ENCODE data around the gene FKBP15.
"Not testable (repeated sequence)": the region's sequence is repeated elsewhere in the genome, so short reads cannot be mapped to it uniquely, and the experiment has no call there.

Gene FKBP15

DNA sequence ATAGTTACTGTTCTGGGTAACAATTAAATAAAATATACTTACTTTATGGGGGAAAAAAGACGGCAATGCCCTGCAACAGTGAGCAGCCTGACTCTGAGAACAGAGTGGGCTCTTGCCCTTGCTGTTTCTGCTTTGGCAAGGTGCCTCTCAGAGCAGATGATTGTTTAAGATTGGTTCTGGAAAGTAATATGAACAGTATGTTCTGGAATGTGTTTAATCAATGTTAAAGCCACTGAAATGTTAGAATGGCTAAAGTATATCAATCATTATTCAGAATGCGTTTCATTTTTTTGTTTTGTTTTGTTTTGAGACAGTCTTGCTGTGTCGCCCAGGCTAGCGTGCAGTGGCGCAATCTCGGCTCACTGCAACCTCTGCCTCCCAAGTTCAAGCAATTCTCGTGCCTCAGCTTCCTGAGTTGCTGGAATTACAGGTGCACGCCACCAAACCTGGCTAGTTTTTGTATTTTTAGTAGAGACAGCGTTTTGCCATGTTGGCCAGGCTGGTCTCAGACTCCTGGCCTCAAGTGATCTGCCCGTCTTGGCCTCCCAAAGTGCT, 14.7 kb upstream of the FKBP15 start:
- DNase-seq, result not testable (repeated sequence)

DNA sequence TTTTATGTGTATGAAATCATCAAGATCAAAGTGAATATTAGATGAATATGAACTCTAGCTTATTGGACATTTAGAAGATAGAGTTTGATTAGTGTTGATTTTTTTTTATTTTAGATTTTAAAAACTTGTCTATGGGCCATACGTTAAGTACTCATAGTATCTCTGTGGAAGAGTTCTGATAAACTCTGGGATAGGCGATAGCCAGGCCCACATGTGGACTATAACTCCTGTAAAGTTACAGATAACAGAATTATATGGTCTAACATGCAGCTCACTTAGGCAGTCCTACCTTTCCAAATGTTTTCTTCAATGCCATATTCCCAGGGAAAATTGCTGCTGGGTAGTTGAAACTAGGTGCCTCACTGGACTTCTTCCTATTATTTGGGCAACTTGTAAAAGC, 10.6 kb upstream of the FKBP15 start:
- no peak for DNase-seq

DNA sequence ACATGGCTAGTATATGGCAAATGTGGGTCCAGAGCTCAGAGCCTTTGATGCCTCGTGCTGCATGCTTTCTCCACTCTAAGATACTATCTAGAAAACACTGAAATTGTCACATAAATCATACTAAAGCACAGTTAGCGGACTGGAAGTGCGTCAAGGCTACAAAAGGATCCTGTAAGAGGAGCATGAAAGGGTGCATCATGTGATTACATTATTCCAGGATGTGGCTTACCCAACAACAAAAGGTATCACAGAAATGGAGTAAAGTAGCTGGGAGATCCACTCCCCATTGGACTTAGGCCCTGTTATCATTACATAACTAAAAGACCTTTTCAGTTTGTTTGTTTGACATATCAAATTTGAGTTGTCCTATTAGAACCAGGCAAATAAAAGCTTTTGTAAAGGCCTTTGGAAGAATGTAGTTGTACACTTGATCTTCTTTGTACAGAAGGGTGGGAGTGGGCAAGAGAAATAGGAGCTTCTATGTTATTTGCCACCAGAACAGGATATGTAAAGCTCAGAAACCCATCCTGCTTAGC, 7.1 kb upstream of the FKBP15 start:
- DNase-seq, result no peak

DNA sequence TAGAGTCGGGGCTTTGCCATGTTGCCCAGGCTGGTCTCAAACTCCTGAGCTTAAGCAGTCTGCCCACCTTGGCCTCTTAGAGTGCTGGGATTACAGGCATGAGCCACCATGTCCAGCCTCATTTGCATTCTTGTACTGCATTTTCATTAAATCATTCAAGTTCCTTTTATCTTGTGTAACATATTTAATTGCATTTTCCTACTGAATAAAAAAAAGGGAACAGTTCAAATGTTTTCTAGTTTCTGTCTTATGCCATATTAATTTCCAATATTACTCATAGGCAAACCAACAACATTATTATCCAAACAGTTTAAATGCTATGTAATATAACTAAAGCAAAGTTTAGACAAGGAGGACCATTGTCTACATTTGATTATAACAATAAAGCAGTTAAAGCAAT, 6.4 kb upstream of the FKBP15 start:
- no peak for DNase-seq

DNA sequence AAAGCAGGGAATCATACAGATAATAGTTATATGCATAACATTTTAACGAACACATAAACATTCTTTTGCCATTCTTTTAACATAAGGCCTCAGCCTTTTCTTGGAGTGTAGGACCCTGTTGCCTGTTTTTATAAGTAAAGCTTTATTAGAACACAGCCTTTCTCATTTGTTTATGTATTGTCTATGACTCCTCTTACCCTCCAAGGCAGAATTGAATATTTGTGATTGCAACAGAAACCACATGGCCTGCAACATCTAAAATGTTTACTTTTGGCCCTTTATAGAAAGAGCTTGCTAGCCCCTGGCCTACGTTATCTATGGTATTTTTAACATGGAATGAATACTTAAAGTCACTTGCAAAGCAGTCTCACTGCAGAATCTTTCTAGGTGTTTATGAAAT, 2.9 kb upstream of the FKBP15 start:
- DNase-seq, result no peak

DNA sequence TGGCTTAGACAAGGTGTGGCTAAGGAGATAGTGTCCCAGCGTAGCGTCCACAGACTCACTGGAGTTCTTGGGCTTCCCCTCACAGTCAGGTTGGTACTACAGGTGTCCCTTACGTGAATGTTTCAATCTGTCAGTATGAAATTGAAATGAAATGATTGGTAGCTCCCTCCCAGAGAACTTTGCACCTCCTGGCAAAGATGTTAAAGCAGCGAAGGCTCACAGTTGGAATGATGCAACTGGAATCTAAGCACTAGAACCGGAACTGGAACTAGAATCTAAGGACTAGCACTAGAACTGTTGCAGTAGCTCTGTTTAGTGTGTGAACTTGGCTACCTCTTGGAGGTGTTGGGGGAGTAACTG, 1.4 kb upstream of the FKBP15 start:
- no peak for DNase-seq

DNA sequence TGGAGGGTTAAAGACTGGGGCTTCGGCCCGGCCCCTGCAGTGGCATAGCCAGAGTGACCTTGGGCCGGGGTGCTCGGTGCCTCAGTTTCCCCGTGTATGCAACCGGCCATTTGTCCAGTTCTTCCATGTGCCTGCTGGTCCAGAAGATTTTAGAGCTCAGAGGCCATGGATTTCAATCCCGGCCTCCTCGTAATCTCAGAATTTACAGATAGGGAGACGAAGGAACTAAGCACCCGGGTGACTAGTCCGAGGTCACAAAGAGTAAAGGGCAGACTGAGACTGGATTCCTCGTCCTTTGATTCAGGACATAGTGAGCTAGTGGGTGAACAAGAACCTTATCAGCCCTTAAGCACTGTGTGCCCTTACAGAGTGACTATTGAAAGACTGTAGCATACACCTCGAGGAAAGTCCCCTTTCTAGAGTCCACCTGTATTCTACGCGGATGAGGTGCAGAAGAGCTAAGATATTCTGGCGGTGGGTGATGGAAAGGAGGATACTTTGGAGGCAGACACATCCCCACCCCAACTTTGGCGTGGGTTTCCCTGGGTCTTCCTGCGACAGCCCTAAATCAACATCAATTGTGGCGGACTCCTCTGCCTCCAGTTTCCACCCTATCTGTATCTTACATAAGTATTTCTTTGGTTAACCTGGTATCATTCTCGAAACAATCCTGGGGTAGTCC, 864 bp upstream of the FKBP15 start:
- DNase-seq, result no peak

DNA sequence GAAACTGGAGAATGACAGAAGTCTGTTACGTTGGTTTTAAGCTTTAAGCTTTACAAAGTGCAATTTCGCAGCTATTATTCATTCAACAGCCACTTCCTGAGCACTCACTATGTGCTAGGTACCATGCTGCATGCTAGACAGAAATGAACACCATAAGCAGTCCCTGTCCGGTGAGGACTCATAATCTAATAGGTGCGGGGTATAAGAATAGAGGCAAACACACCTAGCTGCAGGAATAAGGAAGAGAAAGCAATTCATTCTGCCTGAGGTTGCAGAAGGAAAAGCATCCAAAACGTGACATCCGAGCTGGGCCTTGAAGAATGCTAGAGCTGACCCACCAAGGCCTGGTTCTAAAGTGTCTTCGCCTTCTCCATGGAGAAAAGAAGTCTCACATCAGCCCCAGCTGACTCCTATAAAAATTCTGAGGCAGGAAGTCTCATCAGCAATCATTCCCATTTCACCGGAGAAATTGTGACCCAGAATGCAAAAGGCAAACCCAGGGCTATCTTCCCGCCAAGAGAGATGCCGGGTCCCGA, 542 bp downstream of the FKBP15 start:
- peak; percentile 7 for DNase-seq

DNA sequence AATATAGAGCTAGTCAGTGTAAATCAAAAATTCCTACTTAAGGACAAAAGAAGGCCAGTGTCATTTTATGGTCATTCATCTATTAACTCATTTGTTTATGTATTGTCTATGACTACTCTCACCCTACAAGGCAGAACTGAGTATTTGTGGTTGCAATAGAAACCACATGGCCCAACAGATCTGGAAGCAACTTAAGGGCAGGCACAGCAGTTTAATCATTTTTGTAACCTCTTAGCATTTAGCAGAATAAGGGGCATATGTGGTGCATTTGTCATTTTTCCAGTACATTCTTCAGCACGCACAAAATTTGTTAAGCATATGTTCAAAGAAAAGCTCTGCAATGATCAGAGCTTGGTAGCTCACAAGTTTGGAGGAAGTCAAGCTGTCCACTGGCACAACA, 1.1 kb downstream of the FKBP15 start:
- DNase-seq, result peak; percentile 26

DNA sequence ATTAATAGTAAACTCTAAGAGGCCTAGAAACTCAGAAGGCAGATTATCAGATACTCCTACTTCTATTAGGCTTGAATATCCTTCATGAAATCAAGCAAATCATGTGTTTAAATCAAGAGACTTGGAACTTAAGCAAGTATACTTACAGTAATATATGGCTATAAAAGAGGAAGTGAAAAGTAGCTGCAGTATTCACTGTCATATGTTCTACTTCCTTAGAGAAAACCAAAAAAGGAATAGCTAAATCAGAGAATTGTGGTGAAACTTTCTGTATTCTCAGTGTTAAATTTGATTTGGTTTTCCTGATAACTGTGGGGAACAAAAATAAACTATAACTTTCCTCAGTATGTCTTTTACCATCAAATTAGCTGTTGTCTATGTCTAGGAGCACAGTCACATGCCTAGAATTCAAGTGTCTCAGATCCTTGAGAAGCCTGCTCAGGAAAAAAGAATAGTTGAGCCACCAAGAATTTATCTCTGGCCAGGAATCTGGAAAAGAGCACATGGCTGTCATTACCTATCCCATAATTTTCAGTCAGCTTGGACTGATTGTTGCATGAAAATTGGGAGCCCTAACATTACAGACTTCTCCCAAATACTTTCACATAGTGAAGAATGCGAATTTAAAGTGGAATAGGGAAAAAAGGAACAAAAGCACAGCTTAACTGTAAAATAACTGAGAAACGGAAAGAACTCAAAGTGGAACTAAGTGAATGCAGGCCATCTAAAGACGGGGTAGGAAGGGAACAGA, 1.7 kb downstream of the FKBP15 start:
- DNase-seq, result no peak

DNA sequence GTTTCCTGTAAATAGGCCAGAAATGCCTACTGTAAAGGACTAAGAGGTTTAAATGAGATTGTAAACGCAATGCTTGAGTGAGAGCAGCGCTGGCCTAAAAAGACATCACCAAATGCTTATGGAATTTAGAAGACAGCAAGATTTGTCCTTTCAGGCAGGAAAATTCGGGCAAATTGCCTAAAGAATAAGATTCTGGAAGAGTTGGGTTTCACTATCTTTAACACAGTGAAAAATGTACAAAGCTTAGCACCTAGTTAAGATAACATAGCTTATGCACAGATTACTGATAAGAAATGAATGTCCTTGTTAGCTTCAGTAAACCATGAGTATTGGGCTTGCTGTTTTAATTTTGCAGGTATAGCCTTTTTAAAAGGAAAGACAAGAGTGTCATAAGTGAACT, 4.7 kb downstream of the FKBP15 start:
- DNase-seq, result no peak

DNA sequence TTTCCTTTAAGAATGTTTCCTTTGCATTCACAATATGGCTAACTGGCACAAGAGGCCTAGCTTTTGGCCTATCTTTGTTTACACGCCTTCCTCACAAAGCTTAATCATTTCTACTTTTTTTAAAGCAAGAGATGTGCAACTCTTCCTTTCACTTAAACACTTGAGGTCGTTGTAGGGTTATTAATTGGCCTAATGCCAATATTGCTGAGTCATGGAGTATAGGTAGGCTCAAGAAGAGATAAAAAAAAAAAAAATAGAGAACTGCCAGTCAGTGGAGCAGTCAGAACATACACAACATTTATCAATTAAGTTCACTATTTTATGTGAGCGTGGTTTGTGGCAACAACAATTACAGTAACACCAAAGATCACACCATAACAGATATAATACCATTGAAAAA, 5.9 kb downstream of the FKBP15 start:
- DNase-seq, result no peak

DNA sequence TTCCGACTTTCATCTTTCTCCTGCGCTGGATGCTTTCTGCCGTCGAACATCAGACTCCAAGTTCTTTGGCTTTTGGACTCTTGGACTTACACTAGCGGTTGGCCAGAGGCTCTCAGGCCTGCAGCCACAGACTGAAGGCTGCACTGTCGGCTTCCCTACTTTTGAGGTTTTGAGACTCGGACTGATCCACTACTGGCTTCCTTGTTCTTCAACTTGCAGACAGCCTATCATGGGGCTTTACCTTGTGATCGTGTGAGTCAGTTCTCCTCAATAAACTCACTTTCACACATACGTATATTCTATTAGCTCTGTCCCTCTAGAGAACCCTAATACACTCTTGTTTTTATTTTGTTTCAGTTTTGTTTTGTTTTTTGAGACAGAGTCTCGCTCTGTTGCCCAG, 10.3 kb downstream of the FKBP15 start:
- DNase-seq, result no peak

DNA sequence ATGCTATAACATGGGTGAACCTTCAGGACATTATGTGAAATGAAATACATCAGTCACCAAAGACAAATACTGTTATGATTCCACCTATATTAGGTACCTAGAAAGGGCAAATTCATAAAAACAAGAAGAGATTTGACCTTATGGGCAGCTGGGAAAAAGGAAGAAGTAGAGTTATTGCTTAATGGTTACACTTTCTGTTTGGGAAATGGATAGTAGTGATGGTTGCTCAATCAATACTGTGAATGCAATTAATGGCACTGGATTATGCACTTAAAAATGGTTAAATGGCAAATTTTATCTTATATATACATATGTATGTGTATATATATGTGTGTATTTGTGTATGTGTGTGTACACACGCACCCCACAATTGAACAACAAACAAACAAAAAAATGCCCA, 15.2 kb downstream of the FKBP15 start:
- no peak for DNase-seq

DNA sequence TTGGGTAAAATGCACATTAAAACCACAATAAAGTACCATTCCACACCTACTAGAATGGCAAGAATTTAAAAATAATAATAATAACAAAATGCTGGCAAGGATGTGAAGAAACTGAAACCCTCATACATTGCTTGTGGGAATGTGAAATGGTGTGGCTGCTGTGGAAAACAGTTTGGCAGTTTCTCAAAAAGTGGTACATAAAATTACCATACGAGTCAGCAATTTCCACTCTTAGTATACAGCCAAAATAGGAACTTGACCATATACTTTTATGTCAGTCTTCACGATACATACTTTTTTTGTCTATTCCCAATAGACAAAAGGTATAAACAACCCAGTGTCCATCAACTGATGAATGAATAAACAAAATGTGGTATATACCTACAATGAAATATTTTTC, 15.6 kb downstream of the FKBP15 start:
- DNase-seq, result no peak

DNA sequence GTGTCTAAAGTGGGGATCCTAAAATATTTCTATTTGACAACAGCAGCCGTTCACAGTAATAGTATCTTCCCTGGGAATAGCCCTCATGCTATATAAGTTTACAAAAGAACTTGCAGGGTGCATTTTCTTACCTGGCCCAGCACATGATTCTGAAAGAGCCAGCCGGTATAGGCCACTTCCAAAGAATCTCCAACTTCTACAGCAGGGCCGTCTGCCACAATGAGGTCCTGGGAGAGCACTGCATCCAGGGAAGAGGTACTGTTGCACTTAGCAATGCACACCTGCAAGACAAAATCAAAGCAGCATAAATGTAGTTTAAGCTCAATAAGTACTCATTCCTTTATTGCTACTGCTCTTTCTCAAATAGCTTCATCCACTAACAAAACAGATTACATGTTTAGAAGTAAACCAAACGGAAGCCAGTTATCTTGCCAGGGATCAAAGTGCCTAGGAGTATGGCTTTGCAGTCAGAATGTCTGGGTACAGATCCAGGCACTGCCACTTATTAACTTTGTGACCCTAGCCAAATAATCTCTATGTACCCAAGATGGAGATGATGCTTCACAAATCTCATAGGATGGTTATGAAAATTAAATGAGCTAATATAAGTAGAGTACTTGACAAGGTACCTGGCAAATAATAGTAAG, 21.3 kb downstream of the FKBP15 start:
- no peak for DNase-seq

DNA sequence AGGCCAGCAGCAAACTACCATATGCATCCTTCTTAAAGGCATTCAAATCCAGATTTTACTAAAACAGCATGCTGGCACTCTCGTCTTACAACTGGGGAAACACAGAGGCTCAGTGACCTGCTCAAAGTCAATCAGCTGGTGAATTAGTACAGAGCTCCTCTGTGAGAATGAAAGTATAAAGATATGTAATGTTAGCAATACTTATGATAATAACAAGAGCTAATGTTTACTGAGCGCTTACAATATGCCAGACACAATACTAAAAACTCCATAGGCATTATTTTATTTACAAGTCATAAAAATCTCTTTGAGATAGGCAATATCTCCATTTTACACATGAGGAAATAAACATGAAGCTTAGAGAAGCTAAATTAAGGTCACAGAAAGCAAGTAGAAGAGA, 28.6 kb downstream of the FKBP15 start:
- no peak for DNase-seq

DNA sequence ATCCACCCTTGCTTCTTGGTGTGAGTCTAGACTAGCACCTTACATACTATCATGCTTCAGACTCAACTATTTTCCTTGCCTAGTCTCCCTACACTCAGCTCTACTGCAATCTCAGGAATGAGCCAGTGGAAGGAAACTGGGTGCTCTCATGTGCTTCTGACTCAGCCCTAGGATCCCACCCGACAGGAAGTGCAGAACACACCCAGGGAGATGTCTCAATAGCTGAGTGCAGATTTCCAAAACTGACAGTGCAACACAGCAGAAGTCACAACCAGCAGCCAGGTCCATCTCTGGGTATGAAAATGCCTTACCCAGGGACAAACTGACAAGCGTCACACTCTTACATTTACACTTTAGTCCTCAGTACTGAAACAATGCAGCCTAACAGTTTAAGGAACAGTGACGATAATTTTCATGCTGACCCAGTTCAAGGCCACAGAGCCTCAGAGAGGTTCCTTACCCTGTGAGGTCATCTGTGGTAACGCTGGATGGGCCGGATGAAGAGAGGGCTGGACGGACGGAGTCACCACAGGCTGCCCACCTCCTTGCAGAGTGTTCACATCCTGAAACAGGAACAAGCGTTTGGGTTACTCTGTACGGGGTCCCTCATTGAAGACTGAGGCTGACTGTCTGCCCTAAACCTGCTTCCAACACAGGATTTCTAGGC, 33.0 kb downstream of the FKBP15 start:
- DNase-seq, result no peak

DNA sequence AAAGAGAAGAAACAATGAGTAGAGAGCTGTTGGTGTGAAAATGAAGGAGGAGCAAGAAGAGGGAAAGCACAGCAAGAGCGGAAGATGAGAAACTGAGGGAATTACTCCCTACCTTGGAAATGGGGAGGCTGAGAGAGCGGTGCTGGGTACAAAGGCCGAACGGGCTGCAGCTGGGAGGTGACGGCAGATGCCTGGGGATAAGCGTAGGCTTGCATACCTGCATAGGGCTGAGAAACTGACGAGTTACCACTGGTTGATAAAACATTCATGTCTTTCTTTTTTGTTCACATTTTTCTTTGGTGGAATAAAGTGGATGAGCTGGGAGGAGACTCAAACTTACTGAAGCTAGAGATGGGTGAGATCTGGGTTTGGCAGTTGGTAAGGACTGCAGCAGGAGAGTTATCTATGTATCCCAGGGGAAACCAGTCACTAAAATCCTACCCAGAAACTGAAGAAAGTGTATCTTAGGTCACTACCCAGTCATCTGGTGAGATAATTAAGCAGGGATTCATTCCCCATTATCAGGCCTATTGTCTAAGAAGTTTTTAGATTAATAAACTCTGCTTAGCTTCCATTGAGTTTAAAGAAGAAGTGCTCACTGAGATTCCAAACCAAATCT, 34.8 kb downstream of the FKBP15 start:
- DNase-seq, result no peak

DNA sequence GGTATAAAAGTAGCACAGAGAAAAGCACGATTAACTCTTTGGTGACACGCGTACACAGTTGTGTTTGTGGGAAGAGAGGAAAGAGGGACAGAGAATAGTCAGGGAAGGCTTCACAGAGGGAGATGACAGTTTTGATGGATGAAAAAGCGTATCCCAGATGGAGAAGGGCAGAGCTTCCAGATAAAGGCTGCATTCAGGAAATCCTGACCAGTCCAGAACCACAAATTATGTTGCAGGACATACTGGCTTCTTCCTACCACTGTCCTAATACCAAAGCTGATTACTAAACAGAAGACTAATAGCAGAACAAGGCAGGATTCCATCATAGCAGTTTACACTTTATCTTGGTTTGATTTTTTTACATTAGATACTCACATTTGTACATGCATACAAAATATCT, 35.8 kb downstream of the FKBP15 start:
- no peak for DNase-seq

DNA sequence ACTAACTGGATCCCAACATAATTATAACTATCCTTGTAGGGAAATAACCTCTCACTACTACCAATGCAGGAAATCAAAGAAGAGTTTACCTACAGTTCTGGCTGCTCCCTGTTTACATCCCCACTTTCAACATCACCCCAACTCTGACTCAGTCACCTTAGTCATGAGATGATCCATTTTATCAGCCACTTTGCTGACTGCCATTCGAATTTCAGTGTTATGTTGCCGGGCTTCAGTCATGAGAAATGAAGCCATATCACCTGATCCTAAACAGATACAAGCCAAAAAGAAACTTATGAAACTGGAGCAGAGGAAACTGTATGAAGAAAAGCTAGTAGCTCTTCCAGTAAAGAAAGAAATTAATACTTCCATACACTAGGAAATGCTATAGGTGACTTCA, 36.5 kb downstream of the FKBP15 start:
- DNase-seq, result no peak

DNA sequence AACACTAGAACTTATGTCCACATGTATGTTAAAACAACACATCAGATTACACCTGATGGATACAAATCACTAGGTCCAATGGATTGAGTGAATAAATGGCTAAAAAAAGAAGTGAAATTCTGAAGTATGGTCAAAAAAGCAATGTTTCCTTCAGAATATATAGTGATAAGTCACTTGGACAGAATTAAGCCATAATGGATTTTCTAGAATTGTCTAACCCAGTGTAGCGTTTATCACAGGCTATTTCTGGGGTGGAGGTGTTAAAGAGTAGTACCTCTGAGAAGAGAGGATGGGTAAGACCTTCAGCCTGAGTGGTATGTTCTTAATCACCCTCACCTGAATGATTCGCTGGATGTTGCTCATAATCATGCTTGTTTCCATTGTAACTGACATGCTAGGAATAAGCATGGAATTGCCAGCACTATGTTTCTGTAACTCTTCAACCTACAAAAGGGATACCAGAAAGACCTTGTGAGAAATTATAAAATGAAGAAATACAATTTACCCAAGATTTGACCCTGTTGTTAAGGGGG, 37.1 kb downstream of the FKBP15 start:
- DNase-seq, result no peak

Data from stimulated activated CD4-positive, alpha-beta T cell treated with anti-CD3 and anti-CD28 coated beads, Interleukin-4, amount 100 ng/mL, for 24 hours (primary cell).